ENCODE results near the gene KIF5A.

GRCh38 chr12:57624441-57625220 is 74.8 kb downstream of the KIF5A start:
- TF ChIP-seq CTCF (IDR thresholded peaks at IDR 0.05) = no peak
- no peak for TF ChIP-seq POLR2A (IDR thresholded peaks at IDR 0.05)
